MCF 10A (cell line): ENCODE results near the gene XPO6. TPM values are rescaled to one million over a fixed set of nuclear protein-coding genes. Genes with fewer than 3 reads are reported as not detected.
A peak's percentile ranks its signal among the peaks of the same experiment; 100 is the strongest.

Experiments used
- BruUV-seq: library from RNA; stranded (reverse); fragments of 400-500 nt; replicated peaks from 2 replicates; lab custom pipeline; 2021; lab: Mats Ljungman, UMichigan
- CTCF ChIA-PET: fragments of 300-600 bp; sonication (Branson Sonifier 250); formaldehyde crosslinking; extraction: SDS; loops from one replicate; lab custom pipeline; 2021; ENCODE audit warnings: antibody characterized with exemption, inconsistent platforms; lab: Yijun Ruan, JAX
- POLR2A ChIA-PET: fragments of 300-600, 350-650 bp; sonication (Branson Sonifier 250); formaldehyde crosslinking; extraction: SDS; loops from one replicate; lab custom pipeline; 2020; ENCODE audit warnings: antibody characterized with exemption, inconsistent platforms; lab: Yijun Ruan, JAX
- DNase-seq: peaks from one replicate; pipeline ENCODE4 v3.0.0-alpha.2; 2018; ENCODE audit not compliant: unreplicated experiment
- H3K27ac Mint-ChIP-seq: one replicate; pipeline ENCODE4 v1.8.0; 2022; ENCODE audit warnings: mild to moderate bottlenecking, low read depth, mixed read lengths; ENCODE audit not compliant: unreplicated experiment
- H3K27me3 Mint-ChIP-seq: one replicate; pipeline ENCODE4 v1.8.0; 2022; ENCODE audit warnings: mixed read lengths; ENCODE audit not compliant: insufficient read depth, unreplicated experiment
- H3K36me3 Mint-ChIP-seq: one replicate; pipeline ENCODE4 v1.8.0; 2022; ENCODE audit warnings: mild to moderate bottlenecking, moderate library complexity, mixed read lengths; ENCODE audit not compliant: insufficient read depth, unreplicated experiment
- H3K4me1 Mint-ChIP-seq: one replicate; pipeline ENCODE4 v1.8.0; 2022; ENCODE audit warnings: mixed read lengths; ENCODE audit not compliant: insufficient read depth, unreplicated experiment
- H3K4me3 Mint-ChIP-seq: one replicate; pipeline ENCODE4 v1.8.0; 2022; ENCODE audit warnings: mild to moderate bottlenecking, moderate library complexity, mixed read lengths; ENCODE audit not compliant: unreplicated experiment
- H3K9me3 Mint-ChIP-seq: one replicate; pipeline ENCODE4 v1.8.0; 2022; ENCODE audit warnings: mixed read lengths; ENCODE audit not compliant: unreplicated experiment
- CTCF ChIP-seq: fragments of 200-600 bp; IDR thresholded peaks from one replicate; pipeline ENCODE4 v1.8.0; 2022; ENCODE audit warnings: antibody characterized with exemption, mild to moderate bottlenecking; ENCODE audit not compliant: unreplicated experiment
- intact Hi-C: fragments of 100-400 bp; cut with micrococcal nuclease; formaldehyde crosslinking; loops from 2 replicates; pipeline ENCODE4 v1.14.1; 2022
- total RNA-seq: library from RNA; stranded (reverse); gene quantifications from 2 replicates; pipeline ENCODE4 v1.2.3, GENCODE V29; 2022

The XPO6 gene
- total RNA-seq, 1 experiment from 2014 or later = 200 TPM

GRCh38 chr16:28183484-28183883 is 28.3 kb downstream of the XPO6 start:
- no peak for TF ChIP-seq CTCF
- Mint-ChIP-seq H3K4me1 (peaks cover 31% of the 10 kb centered on the region), H3K36me3 (peaks cover 38% of the 10 kb centered on the region), H3K9me3 (no peaks in the 10 kb centered on the region), H3K4me3 (no peak overlapping the region), H3K27ac (peak overlapping the region; percentile 24), H3K27me3 (no peaks in the 10 kb centered on the region)
- BruUV-seq = no TSS peak
- POLR2A ChIA-PET = interaction anchor here (0.7 to 1.4 kb wide), 6 partner anchors 8 to 30 kb away, joined by 3 to 5 read pairs (median 4); partner anchors contain the start of gene XPO6
- no peak for DNase-seq
- intact Hi-C loops = no loop called here
- CTCF ChIA-PET = interaction anchor here (0.7 kb wide), 1 partner anchor 1933 kb away, joined by 3 read pairs; no protein-coding TSS in a partner anchor

GRCh38 chr16:28182801-28183200 is 29.0 kb downstream of the XPO6 start:
- H3K4me3 Mint-ChIP-seq = no peak overlapping the region
- BruUV-seq = no TSS peak
- no peak for TF ChIP-seq CTCF
- no peak overlapping the region for H3K27ac Mint-ChIP-seq
- ChIA-PET CTCF (interaction anchor here (0.7 kb wide), 1 partner anchor 39 kb away, joined by 3 read pairs; no protein-coding TSS in a partner anchor), POLR2A (interaction anchor here (0.9 to 2.6 kb wide), 3 partner anchors 9 to 28 kb away, joined by 3 to 19 read pairs (median 5); no protein-coding TSS in a partner anchor)
- intact Hi-C loops = no loop called here
- H3K36me3 Mint-ChIP-seq = peaks cover 38% of the 10 kb centered on the region
- H3K4me1 Mint-ChIP-seq = peaks cover 31% of the 10 kb centered on the region
- no peaks in the 10 kb centered on the region for H3K9me3 Mint-ChIP-seq
- DNase-seq = no peak
- H3K27me3 Mint-ChIP-seq = no peaks in the 10 kb centered on the region

- Mint-ChIP-seq H3K36me3 (peaks cover 44% of the 10 kb centered on the region), H3K4me1 (peaks cover 31% of the 10 kb centered on the region), H3K9me3 (no peaks in the 10 kb centered on the region), H3K27me3 (no peaks in the 10 kb centered on the region), H3K27ac (peak overlapping the region; percentile 62), H3K4me3 (no peak overlapping the region)
- CTCF ChIA-PET = no interaction called here
- BruUV-seq = no TSS peak
- intact Hi-C loops = no loop called here
- DNase-seq = peak; percentile 13
- TF ChIP-seq CTCF = no peak
- POLR2A ChIA-PET = interaction anchor here (0.9 to 2.6 kb wide), 8 partner anchors 9 to 30 kb away, joined by 3 to 19 read pairs (median 4); no protein-coding TSS in a partner anchor
Measured at GRCh38 chr16:28182183-28182582, 29.6 kb downstream of the XPO6 start.

- BruUV-seq = no TSS peak
- H3K27ac Mint-ChIP-seq = peak overlapping the region; percentile 62
- no peaks in the 10 kb centered on the region for H3K9me3 Mint-ChIP-seq
- TF ChIP-seq CTCF = no peak
- no peaks in the 10 kb centered on the region for H3K27me3 Mint-ChIP-seq
- POLR2A ChIA-PET = interaction anchor here (0.7 to 2.6 kb wide), 11 partner anchors 8 to 31 kb away, joined by 3 to 19 read pairs (median 4); no protein-coding TSS in a partner anchor
- CTCF ChIA-PET = interaction anchor here (0.6 kb wide), 1 partner anchor 11 kb away, joined by 5 read pairs; no protein-coding TSS in a partner anchor
- no peak overlapping the region for H3K4me3 Mint-ChIP-seq
- DNase-seq = peak; percentile 94
- peaks cover 45% of the 10 kb centered on the region for H3K36me3 Mint-ChIP-seq
- intact Hi-C loops = no loop called here
- H3K4me1 Mint-ChIP-seq = peaks cover 31% of the 10 kb centered on the region
Measured at GRCh38 chr16:28181515-28181914, 30.2 kb downstream of the XPO6 start.
